ENCODE measurements around the gene POU3F4. TPM values are rescaled to one million over a fixed set of nuclear protein-coding genes. Genes with fewer than 3 reads are reported as not detected.

The POU3F4 gene
- total RNA-seq, 6 experiments from 2014 or later = not detected

DNA sequence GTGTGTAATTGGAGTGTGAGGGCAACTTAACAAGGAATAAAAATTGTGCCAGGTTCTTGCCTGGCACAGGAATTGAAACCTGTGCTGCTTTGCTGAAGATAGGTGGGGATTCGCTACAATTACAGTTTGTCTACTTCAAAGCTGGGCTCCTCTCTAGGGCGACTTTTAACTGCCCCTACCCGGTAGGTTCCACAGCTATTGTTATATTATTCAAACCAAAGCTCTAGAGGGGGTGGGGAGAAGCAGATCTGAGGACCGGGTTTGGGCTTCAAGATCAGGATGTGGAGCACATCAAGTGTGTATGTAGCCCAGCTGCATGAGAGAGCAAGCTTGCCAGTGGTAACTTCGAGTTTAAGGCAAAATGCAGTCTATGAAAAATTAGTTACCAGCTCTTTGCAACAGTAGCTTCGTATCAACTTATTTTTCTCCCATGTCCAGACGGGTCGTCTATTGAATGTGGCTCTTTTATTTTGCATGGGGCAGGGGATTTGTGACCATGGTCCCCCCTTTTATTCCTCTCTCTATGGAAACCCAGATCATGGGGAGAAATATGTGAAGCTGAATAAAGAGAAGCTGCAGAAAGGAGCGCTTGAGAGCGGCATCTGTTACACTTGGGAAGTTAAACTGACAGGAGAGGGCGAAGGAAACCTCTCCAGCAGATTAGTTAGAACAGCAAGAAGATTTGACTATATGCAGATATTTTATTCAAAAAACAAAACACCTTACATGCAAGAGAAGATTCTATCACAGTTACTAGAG is 3.2 kb upstream of the POU3F4 start:
- DNase-seq = no peak
- Mint-ChIP-seq H3K27ac (no peak overlapping the region), H3K36me3 (ENCODE audit: low read depth) (no peaks in the 10 kb centered on the region), H3K27me3 (ENCODE audit: insufficient read depth) (peaks cover 4% of the 10 kb centered on the region), H3K4me3 (no peak overlapping the region), H3K4me1 (ENCODE audit: low read depth) (no peaks in the 10 kb centered on the region), H3K9me3 (no peaks in the 10 kb centered on the region; the same call in 1 of the 2 replicates)
- TF ChIP-seq, protein P1, sequence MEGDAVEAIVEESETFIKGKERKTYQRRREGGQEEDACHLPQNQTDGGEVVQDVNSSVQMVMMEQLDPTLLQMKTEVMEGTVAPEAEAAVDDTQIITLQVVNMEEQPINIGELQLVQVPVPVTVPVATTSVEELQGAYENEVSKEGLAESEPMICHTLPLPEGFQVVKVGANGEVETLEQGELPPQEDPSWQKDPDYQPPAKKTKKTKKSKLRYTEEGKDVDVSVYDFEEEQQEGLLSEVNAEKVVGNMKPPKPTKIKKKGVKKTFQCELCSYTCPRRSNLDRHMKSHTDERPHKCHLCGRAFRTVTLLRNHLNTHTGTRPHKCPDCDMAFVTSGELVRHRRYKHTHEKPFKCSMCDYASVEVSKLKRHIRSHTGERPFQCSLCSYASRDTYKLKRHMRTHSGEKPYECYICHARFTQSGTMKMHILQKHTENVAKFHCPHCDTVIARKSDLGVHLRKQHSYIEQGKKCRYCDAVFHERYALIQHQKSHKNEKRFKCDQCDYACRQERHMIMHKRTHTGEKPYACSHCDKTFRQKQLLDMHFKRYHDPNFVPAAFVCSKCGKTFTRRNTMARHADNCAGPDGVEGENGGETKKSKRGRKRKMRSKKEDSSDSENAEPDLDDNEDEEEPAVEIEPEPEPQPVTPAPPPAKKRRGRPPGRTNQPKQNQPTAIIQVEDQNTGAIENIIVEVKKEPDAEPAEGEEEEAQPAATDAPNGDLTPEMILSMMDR (IDR thresholded peaks at IDR 0.05) = no peak

DNA sequence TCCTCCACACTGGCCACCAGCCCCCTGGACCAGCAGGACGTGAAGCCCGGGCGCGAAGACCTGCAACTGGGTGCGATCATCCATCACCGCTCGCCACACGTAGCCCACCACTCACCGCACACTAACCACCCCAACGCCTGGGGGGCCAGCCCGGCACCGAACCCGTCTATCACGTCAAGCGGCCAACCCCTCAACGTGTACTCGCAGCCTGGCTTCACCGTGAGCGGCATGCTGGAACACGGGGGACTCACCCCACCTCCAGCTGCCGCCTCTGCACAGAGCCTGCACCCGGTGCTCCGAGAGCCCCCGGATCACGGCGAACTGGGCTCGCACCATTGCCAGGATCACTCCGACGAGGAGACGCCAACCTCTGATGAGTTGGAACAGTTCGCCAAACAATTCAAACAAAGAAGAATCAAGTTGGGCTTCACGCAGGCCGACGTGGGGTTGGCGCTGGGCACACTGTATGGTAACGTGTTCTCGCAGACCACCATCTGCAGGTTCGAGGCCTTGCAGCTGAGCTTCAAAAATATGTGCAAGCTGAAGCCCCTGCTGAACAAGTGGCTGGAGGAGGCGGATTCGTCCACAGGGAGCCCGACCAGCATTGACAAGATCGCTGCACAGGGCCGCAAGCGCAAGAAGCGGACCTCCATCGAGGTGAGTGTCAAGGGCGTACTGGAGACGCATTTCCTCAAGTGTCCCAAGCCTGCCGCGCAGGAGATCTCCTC is 600 bp downstream of the POU3F4 start:
- no peaks in the 10 kb centered on the region; the same call in 1 of the 2 replicates for H3K9me3 Mint-ChIP-seq
- peaks cover 4% of the 10 kb centered on the region for H3K27me3 Mint-ChIP-seq (ENCODE audit: insufficient read depth)
- DNase-seq = no peak
- no peaks in the 10 kb centered on the region for H3K36me3 Mint-ChIP-seq (ENCODE audit: low read depth)
- peak overlapping the region; percentile 75; the same call in 1 of the 2 replicates for H3K4me3 Mint-ChIP-seq
- TF ChIP-seq, protein P1 (IDR thresholded peaks at IDR 0.05) = no peak
- no peak overlapping the region for H3K27ac Mint-ChIP-seq
- H3K4me1 Mint-ChIP-seq (ENCODE audit: low read depth) = 0 out of 2 replicates have a peak, but pooled peaks cover 5% of the 10 kb centered on the region

DNA sequence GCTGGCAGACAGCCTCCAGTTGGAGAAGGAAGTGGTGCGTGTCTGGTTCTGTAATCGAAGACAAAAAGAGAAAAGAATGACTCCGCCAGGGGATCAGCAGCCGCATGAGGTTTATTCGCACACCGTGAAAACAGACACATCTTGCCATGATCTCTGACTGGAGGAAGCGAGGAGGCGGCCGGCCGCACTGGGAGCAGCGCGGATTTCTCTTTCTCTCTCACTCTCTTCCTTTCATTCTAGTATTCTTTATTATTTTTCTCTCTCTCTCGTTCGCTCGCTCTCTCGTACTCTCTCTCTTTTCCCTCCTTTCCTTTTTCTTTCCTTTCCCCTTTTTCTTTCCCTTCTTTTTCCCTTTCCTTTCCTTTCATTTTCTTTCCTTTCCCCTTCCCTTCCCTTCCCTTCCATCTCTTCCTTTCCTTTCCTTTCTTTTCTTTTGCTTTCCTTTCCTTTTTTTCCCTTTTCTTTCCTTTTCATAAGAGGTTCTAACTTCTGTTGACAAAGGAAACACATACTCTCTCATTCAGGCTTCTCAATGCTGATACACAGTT is 1.2 kb downstream of the POU3F4 start:
- no peak for DNase-seq
- Mint-ChIP-seq H3K9me3 (no peaks in the 10 kb centered on the region; the same call in 1 of the 2 replicates), H3K36me3 (ENCODE audit: low read depth) (no peaks in the 10 kb centered on the region), H3K4me1 (ENCODE audit: low read depth) (0 out of 2 replicates have a peak, but pooled peaks cover 5% of the 10 kb centered on the region), H3K27me3 (ENCODE audit: insufficient read depth) (peaks cover 4% of the 10 kb centered on the region), H3K27ac (no peak overlapping the region), H3K4me3 (peak overlapping the region; percentile 75)
- TF ChIP-seq, protein P1 (IDR thresholded peaks at IDR 0.05) = no peak

DNA sequence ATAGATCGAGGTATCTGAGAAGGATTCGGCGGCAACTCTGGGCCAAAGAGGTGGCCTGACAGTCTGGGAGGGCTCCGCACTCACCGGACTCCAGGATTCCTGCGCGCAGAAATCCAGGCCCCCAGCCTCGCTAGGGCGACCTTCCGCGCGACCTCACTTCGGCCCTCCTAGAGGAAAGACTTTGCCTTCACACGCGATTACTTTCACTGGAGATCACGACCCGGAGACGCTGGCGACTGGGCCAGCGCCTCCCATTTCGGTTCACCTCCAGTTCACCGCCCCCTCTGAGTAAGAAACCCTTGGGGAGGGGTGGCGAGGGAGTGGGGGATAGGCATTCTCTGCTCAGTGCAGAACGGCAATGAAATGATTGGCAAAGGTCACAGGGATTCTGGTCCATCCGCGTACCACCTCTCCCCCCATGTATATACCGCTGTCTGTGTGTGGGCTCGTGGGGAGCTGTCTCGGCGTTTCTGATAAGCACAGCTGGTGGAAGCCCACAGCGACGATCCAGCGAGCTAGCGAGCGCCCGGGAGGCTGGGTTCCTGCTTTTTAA is 2.5 kb downstream of the POU3F4 start:
- H3K36me3 Mint-ChIP-seq (ENCODE audit: low read depth) = no peaks in the 10 kb centered on the region
- H3K4me3 Mint-ChIP-seq = peak overlapping the region; percentile 41; the same call in 1 of the 2 replicates

DNA sequence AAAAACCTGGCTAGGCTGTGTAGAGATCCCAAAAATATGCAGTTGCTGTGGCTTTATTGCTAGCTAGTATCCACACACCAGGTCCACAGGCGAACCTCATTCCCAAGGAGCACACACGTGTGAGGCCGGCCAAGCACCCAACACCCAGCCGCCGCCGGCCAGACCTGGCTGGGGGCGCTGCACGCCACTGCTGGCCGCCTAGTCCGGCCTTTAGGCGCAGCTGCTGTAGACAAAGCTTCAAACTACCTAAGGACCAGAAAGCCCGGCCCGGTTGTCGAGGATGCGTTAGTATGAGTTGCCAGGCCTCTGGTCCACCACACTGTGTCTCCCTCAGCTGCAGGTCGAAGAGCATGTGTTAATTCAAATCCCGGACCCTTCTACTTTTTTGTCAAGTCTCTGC is 3.1 kb downstream of the POU3F4 start:
- 0 out of 2 replicates have a peak, but pooled peaks cover 5% of the 10 kb centered on the region for H3K4me1 Mint-ChIP-seq (ENCODE audit: low read depth)
- no peak overlapping the region; the same call in 1 of the 2 replicates for H3K4me3 Mint-ChIP-seq
- H3K27me3 Mint-ChIP-seq (ENCODE audit: insufficient read depth) = peaks cover 4% of the 10 kb centered on the region
- DNase-seq = no peak
- TF ChIP-seq, protein P1 (IDR thresholded peaks at IDR 0.05) = no peak
- H3K36me3 Mint-ChIP-seq (ENCODE audit: low read depth) = no peaks in the 10 kb centered on the region
- no peaks in the 10 kb centered on the region; the same call in 1 of the 2 replicates for H3K9me3 Mint-ChIP-seq
- H3K27ac Mint-ChIP-seq = no peak overlapping the region

More for the DNA sequence above, 2.5 kb downstream of the POU3F4 start:
- Mint-ChIP-seq H3K9me3 (no peaks in the 10 kb centered on the region; the same call in 1 of the 2 replicates), H3K27me3 (ENCODE audit: insufficient read depth) (peaks cover 4% of the 10 kb centered on the region), H3K4me1 (ENCODE audit: low read depth) (0 out of 2 replicates have a peak, but pooled peaks cover 5% of the 10 kb centered on the region), H3K27ac (no peak overlapping the region)
- no peak for DNase-seq
- TF ChIP-seq, protein P1 (IDR thresholded peaks at IDR 0.05) = no peak

All from HFFc6 (cell line).